Astrocyte of the cerebellum (primary cell): ENCODE results near the gene SERPINA9.

Experiments
- DNase-seq: peaks from one replicate; pipeline ENCODE4 v3.0.0-alpha.2; 2011; ENCODE audit warnings: low read depth
- H3K4me3 ChIP-seq: 2 replicates; pipeline ENCODE4 v1.5.1; 2011; ENCODE audit warnings: mild to moderate bottlenecking, low read depth, low read length, moderate library complexity
- in situ Hi-C: cut with HindIII; loops from 2 replicates; pipeline ENCODE4 v1.10.0; 2017; ENCODE audit warnings: low sequenced_read_pairs
- TF ChIP-seq, protein P1 (sequence below): IDR thresholded peaks from 2 replicates; pipeline ENCODE4 v1.5.1; 2012; ENCODE audit warnings: low read length, low read depth, moderate library complexity, mild to moderate bottlenecking; ENCODE audit errors: missing control alignments

SERPINA9 gene

DNA sequence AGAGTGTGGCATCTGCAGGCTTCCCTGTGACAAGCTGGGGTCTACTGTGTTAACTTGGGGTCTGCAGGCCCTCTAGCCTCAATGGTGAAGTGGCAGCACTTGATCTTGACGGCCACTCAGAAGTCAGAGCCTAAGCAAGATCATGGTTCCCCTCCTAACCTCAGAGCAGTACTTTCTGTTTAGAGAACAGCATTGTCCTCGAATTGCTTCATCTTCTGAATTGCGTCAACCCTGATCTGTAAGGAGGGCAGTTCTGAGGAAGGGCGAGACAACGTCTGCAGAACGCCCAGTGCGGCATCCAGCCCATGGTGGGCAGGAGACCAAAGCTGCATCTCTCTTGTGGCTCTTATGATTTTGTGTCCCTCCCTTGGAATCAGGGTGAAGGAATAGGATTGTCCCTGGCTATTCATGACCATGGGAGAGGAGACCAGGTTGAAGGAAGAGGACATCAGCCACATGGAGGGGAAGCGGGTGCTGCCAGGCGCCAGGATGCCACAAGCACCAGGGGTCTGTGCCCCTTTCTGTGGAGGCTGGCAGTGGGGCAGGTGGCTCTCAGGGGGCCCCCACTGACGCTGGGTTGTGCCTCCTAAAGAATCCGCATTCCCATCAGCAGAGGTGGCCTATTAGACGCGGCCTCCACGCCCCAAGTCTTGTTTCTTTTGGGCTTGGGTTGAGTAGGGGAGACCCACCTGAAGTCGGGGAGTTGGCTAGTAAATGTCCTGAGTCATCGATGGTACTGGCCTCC, 2.2 kb downstream of the SERPINA9 start:
- DNase-seq, result no peak
- H3K4me3 ChIP-seq, result no peak overlapping the region
- in situ Hi-C loops, result no loop called here
- TF ChIP-seq, protein P1, sequence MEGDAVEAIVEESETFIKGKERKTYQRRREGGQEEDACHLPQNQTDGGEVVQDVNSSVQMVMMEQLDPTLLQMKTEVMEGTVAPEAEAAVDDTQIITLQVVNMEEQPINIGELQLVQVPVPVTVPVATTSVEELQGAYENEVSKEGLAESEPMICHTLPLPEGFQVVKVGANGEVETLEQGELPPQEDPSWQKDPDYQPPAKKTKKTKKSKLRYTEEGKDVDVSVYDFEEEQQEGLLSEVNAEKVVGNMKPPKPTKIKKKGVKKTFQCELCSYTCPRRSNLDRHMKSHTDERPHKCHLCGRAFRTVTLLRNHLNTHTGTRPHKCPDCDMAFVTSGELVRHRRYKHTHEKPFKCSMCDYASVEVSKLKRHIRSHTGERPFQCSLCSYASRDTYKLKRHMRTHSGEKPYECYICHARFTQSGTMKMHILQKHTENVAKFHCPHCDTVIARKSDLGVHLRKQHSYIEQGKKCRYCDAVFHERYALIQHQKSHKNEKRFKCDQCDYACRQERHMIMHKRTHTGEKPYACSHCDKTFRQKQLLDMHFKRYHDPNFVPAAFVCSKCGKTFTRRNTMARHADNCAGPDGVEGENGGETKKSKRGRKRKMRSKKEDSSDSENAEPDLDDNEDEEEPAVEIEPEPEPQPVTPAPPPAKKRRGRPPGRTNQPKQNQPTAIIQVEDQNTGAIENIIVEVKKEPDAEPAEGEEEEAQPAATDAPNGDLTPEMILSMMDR, result no peak

DNA sequence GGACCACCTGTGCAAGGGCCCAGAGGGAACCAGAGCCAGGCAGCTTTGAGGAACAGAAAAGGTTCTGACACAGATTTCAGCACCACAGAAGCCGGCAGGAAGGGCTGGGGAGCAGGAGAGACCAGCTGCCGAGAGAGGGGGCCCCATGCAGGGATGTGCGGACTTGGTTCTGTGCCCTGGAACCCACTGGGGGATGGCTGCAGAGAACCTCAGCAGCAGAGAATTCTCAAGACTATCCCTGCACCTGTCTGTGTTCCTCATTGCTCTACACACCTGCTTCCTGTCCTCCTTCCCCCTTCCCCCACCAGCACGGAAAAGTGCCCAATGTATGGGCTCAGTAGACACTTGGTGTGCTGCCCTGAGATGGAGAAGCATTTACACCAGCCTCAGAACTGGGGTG, 3.2 kb downstream of the SERPINA9 start:
- TF ChIP-seq, protein P1, result no peak
- no peak overlapping the region for H3K4me3 ChIP-seq
- no peak for DNase-seq
- in situ Hi-C loops, result no loop called here

DNA sequence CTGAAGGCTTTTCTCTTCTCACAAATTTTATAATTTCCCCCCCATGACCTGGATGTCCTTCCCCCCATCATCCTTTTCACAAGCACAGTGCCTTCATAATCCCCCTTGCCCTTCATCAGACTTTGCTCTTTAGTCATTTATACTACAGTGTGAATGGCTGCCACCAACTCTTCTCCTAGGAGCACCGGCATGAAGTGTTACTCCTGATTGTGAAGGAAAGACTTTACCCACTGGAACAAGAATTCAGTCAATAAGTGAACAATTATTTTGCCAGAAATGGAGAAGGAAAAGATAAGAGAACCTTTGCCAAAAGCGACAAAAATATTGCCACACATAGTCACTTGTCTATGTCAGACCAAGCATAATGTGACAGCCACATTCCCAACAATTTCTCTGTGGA, 5.0 kb downstream of the SERPINA9 start:
- no peak overlapping the region for H3K4me3 ChIP-seq
- no peak for DNase-seq
- TF ChIP-seq, protein P1, result no peak
- in situ Hi-C loops, result no loop called here

DNA sequence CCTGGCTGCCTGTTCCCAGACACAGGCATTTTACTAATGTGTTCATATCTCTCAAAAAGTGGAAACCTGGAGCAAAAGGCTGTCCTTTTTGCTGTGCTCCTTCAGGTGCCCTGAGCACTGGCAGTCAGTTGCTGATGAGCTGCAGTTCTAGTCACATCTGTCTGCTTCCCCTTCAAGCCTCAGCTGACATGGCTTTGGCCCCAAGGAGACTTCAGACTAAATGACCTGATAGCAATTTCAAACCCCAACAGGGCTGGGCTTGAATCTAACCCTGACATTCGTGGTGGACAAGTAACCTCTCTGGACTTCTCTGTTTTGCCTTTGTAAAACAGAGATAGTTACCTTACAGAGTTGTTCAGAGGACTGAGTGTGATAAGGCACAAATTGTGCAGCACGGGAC, 5.7 kb downstream of the SERPINA9 start:
- TF ChIP-seq, protein P1, result no peak
- H3K4me3 ChIP-seq, result no peak overlapping the region
- in situ Hi-C loops, result no loop called here
- no peak for DNase-seq

DNA sequence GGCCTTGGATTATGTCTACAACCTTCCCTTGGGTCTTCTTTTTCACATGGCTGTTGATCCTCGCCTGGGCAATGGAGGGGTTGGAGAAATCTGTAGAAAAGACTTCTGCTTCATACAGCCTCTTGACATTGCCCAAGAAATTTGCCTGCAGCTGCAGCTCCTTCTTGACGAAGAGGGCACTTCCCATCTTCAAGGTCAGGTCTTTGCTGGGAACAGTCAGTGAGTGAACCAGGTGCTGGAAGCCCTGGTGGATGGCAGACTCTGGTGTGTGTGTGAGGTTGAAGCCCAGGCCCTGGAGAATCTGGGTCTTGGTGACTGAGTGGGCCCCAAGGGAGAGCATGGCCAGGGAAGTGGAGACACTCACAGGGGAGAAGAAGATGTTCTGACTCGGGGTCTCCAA, 6.7 kb downstream of the SERPINA9 start:
- DNase-seq, result no peak
- TF ChIP-seq, protein P1, result no peak
- in situ Hi-C loops, result no loop called here
- no peak overlapping the region for H3K4me3 ChIP-seq

DNA sequence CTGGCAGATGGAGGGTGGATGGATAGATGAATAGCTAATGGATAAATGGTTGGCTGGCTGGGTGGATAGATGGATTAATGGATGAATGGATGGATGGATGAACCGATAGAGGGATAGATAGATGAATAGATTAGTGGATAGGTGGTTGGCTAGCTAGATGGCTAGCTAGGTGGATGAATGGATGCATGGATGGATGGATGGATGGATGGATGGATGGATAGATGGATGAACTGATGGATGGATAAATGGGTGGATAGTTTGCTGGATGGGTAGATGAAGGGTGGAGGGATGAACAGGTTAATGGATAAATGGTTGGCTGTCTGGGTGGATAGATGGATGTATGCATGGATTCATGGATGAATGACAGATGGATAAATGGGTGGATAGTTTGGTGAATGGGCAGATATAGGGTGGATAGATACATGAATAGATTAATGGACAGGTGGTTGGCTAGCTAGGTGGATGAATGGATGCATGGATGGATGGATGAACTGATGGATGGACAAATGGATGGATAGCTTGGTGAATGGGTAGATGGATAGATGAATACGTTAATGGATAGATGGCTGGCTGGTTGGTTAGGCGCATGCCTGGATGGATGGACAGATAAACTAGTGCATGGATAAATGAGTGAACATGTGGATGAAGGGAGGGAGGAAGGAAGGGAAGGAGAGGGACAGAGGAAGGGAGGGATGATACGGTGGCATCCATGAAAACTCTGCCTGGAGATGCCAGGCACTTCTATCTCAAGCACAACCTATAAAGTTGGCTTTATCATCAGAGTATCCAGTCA, 8.1 kb downstream of the SERPINA9 start:
- in situ Hi-C loops, result no loop called here

More for the DNA sequence above, 8.1 kb downstream of the SERPINA9 start:
- TF ChIP-seq, protein P1, result no peak
- H3K4me3 ChIP-seq, result no peak overlapping the region
- no peak for DNase-seq
